Tibial artery (tissue), 4 donors: ENCODE data around the gene NME8.

Experiments used
- DNase-seq, 2 donors: peaks; one replicate each; pipeline ENCODE4 v3.0.0-alpha.2; 2019
- H3K27ac ChIP-seq, 2 donors: fragments of 200-600 bp; sonication (generic) in 1 of 2; 1 replicate in 1 of 2; 2 replicates in 1 of 2; pipeline ENCODE4 v1.5.1; 2018 to 2019; ENCODE audit warnings: mild to moderate bottlenecking in 1 of 2
- H3K27me3 ChIP-seq, 2 donors: fragments of 200-600 bp; sonication (generic) in 1 of 2; one replicate each; pipeline versions ENCODE4 v1.5.1 to v1.6.0; 2016 to 2019
- H3K36me3 ChIP-seq, 3 donors: fragments of 200-600 bp; sonication (generic) in 2 of 3; one replicate each; pipeline ENCODE4 v1.5.1; 2016 to 2019; ENCODE audit warnings: mild to moderate bottlenecking in 2 of 3
- H3K4me1 ChIP-seq, 4 donors: fragments of 200-600 bp; sonication (generic) in 2 of 4; 1 replicate in 3 of 4; 2 replicates in 1 of 4; pipeline ENCODE4 v1.5.1; 2016 to 2019
- H3K4me3 ChIP-seq, 2 donors: fragments of 200-600 bp; sonication (generic) in 1 of 2; 1 replicate in 1 of 2; 2 replicates in 1 of 2; pipeline ENCODE4 v1.5.1; 2018 to 2019; ENCODE audit warnings: mild to moderate bottlenecking in 2 of 2
- H3K9me3 ChIP-seq, 3 donors: fragments of 200-600 bp; sonication (generic) in 1 of 3; one replicate each; pipeline ENCODE4 v1.5.1; 2016 to 2019
- intact Hi-C: fragments of 100-400 bp; cut with DNase I; formaldehyde crosslinking; loops from one replicate; pipeline ENCODE4 v1.15.0; 2023; ENCODE audit warnings: low total_unique reads
- TF ChIP-seq, protein P1 (sequence below), 2 experiments: fragments of 200-600 bp in 1 of 2; fragments of 450-650 bp in 1 of 2; IDR thresholded peaks; one replicate each; pipeline ENCODE4 v1.5.1; 2017 to 2019; ENCODE audit warnings: antibody characterized with exemption in 2 of 2, mild to moderate bottlenecking in 1 of 2, moderate library complexity in 1 of 2

The NME8 gene

GRCh38 chr7:37947941-37948210, 99.5 kb downstream of the NME8 start:
- intact Hi-C loops: no loop called here
- DNase-seq: no peak
- Histone ChIP-seq H3K27me3 (no peaks in the 10 kb centered on the region), H3K27ac (no peak overlapping the region), H3K4me3 (no peak overlapping the region), H3K36me3 (peaks cover 12 to 29% (median 26%) of the 10 kb centered on the region in 3 donors), H3K9me3 (no peaks in the 10 kb centered on the region), H3K4me1 (peaks cover 0 to 20% (median 11%) of the 10 kb centered on the region in 4 donors)
- TF ChIP-seq, protein P1, sequence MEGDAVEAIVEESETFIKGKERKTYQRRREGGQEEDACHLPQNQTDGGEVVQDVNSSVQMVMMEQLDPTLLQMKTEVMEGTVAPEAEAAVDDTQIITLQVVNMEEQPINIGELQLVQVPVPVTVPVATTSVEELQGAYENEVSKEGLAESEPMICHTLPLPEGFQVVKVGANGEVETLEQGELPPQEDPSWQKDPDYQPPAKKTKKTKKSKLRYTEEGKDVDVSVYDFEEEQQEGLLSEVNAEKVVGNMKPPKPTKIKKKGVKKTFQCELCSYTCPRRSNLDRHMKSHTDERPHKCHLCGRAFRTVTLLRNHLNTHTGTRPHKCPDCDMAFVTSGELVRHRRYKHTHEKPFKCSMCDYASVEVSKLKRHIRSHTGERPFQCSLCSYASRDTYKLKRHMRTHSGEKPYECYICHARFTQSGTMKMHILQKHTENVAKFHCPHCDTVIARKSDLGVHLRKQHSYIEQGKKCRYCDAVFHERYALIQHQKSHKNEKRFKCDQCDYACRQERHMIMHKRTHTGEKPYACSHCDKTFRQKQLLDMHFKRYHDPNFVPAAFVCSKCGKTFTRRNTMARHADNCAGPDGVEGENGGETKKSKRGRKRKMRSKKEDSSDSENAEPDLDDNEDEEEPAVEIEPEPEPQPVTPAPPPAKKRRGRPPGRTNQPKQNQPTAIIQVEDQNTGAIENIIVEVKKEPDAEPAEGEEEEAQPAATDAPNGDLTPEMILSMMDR (IDR thresholded peaks at IDR 0.05): no peak
